Natural killer cell (primary cell): Measurements from ENCODE around the gene SNED1. TPM values are rescaled to one million over a fixed set of nuclear protein-coding genes. Genes with fewer than 3 reads are reported as not detected.

Source experiments
- ATAC-seq, 3 donors: fragments of 150-1000 bp in 2 of 3; fragments of 200-7000 bp in 1 of 3; cut with Tn5 transposase; 1 replicate in 1 of 3; 2 replicates in 2 of 3; pipeline ENCODE4 v1.10.0; 2021; ENCODE audit warnings: mild to moderate bottlenecking in 2 of 3, moderate library complexity in 2 of 3
- DNase-seq, 2 donors: peaks; one replicate each; pipeline versions ENCODE4 v3.0.0 to v3.0.0-alpha.2; 2013 to 2021; ENCODE audit warnings: mixed read lengths in 1 of 2
- H3K27ac ChIP-seq: one replicate; pipeline ENCODE4 v1.5.1; 2013; ENCODE audit warnings: mild to moderate bottlenecking, low read length
- H3K27me3 ChIP-seq: one replicate; pipeline ENCODE4 v1.6.1; 2013; ENCODE audit warnings: low read length; ENCODE audit not compliant: control insufficient read depth, insufficient read depth
- H3K36me3 ChIP-seq: one replicate; pipeline ENCODE4 v1.6.1; 2013; ENCODE audit warnings: low read length; ENCODE audit not compliant: control insufficient read depth, insufficient read depth
- H3K4me1 ChIP-seq: one replicate; pipeline ENCODE4 v1.6.1; 2013; ENCODE audit warnings: low read length; ENCODE audit not compliant: control insufficient read depth, insufficient read depth
- H3K4me3 ChIP-seq: one replicate; pipeline ENCODE4 v1.5.1; 2013; ENCODE audit warnings: low read length
- H3K9me3 ChIP-seq: one replicate; pipeline ENCODE4 v1.6.1; 2013; ENCODE audit warnings: low read length; ENCODE audit not compliant: control insufficient read depth, insufficient read depth
- H3K27ac Mint-ChIP-seq, 2 donors: one replicate each; pipeline ENCODE4 v1.8.0; 2022; ENCODE audit warnings: mild to moderate bottlenecking in 2 of 2, mixed read lengths in 2 of 2, moderate library complexity in 1 of 2
- H3K27me3 Mint-ChIP-seq, 2 donors: one replicate each; pipeline ENCODE4 v1.8.0; 2022; ENCODE audit warnings: low read depth in 2 of 2, mixed read lengths in 2 of 2
- H3K36me3 Mint-ChIP-seq: one replicate; pipeline ENCODE4 v1.8.0; 2022; ENCODE audit warnings: mixed read lengths
- H3K4me1 Mint-ChIP-seq, 2 donors: one replicate each; pipeline ENCODE4 v1.8.0; 2022; ENCODE audit warnings: mixed read lengths in 2 of 2
- H3K4me3 Mint-ChIP-seq: one replicate; pipeline ENCODE4 v1.8.0; 2022; ENCODE audit warnings: mild to moderate bottlenecking, moderate library complexity, mixed read lengths
- H3K9me3 Mint-ChIP-seq, 2 donors: one replicate each; pipeline ENCODE4 v1.8.0; 2022; ENCODE audit warnings: mixed read lengths in 2 of 2
- WGBS: methylation state at CpG from one replicate; pipeline ENCODE4 v1.1.7; 2013; ENCODE audit warnings: missing lambda C conversion rate; ENCODE audit not compliant: insufficient coverage; 5-methylcytosine and 5-hydroxymethylcytosine counted together
- intact Hi-C: fragments of 100-400 bp; cut with micrococcal nuclease; formaldehyde crosslinking; loops from one replicate; pipeline ENCODE4 v1.14.2; 2022
- total RNA-seq, 4 donors: library from RNA; stranded (reverse); fragments of 120-200 nt in 1 of 4; gene quantifications; one replicate each; pipeline versions ENCODE4 v1.2.3 to v1.2.4, GENCODE V29; 2013 to 2022
- TF ChIP-seq, protein P1 (sequence below): fragments of 200-600 bp; IDR thresholded peaks from one replicate; pipeline ENCODE4 v1.8.0; 2022; ENCODE audit warnings: antibody characterized with exemption

Gene SNED1
- total RNA-seq, 3 donors from 2014 or later (not counting 1 experiment from before 2014, with no cell fraction given), result 0.97 to 4.9 (median 2.5) TPM

DNA sequence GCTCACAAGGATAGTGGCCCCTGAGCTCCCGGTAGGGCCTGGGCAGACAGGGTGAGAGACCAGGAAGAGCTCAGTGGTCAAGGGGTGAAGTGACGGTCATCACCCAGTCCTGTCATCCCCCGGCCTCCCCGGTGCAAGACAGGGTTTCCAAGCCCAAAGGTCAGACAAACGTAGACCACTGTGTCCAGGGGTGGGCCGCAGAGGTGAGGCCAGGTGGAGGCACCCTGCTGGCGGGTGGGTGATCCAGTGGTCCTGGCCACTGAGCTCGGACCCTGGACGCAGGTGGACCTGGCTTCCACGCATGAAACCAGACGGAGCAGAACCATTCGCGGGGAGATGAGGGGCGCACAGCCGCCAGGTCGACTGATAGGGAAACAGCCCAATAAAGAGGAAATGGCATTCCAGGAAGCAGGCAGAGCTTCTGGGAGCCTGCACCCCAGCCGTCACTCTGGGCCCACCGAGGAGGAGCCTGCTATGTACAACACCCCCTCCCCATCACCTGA lies 14.4 kb upstream of the SNED1 start:
- Mint-ChIP-seq H3K4me1 (no peaks in the 10 kb centered on the region), H3K36me3 (no peaks in the 10 kb centered on the region), H3K27ac (no peak overlapping the region), H3K4me3 (no peak overlapping the region), H3K9me3 (no peaks in the 10 kb centered on the region), H3K27me3 (peaks cover 0 to 7% of the 10 kb centered on the region in 2 donors)
- Histone ChIP-seq H3K27ac (no peak overlapping the region), H3K9me3 (no peaks in the 10 kb centered on the region), H3K4me1 (no peaks in the 10 kb centered on the region), H3K4me3 (no peak overlapping the region), H3K27me3 (no peaks in the 10 kb centered on the region), H3K36me3 (no peaks in the 10 kb centered on the region)
- intact Hi-C loops, result no loop called here
- DNase-seq (no peak), ATAC-seq (peak in 1 of 3 donors; percentile 5)
- 74% methylated on average over 18 of the region's 18 CpGs for WGBS
- TF ChIP-seq, protein P1, sequence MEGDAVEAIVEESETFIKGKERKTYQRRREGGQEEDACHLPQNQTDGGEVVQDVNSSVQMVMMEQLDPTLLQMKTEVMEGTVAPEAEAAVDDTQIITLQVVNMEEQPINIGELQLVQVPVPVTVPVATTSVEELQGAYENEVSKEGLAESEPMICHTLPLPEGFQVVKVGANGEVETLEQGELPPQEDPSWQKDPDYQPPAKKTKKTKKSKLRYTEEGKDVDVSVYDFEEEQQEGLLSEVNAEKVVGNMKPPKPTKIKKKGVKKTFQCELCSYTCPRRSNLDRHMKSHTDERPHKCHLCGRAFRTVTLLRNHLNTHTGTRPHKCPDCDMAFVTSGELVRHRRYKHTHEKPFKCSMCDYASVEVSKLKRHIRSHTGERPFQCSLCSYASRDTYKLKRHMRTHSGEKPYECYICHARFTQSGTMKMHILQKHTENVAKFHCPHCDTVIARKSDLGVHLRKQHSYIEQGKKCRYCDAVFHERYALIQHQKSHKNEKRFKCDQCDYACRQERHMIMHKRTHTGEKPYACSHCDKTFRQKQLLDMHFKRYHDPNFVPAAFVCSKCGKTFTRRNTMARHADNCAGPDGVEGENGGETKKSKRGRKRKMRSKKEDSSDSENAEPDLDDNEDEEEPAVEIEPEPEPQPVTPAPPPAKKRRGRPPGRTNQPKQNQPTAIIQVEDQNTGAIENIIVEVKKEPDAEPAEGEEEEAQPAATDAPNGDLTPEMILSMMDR, result no peak

DNA sequence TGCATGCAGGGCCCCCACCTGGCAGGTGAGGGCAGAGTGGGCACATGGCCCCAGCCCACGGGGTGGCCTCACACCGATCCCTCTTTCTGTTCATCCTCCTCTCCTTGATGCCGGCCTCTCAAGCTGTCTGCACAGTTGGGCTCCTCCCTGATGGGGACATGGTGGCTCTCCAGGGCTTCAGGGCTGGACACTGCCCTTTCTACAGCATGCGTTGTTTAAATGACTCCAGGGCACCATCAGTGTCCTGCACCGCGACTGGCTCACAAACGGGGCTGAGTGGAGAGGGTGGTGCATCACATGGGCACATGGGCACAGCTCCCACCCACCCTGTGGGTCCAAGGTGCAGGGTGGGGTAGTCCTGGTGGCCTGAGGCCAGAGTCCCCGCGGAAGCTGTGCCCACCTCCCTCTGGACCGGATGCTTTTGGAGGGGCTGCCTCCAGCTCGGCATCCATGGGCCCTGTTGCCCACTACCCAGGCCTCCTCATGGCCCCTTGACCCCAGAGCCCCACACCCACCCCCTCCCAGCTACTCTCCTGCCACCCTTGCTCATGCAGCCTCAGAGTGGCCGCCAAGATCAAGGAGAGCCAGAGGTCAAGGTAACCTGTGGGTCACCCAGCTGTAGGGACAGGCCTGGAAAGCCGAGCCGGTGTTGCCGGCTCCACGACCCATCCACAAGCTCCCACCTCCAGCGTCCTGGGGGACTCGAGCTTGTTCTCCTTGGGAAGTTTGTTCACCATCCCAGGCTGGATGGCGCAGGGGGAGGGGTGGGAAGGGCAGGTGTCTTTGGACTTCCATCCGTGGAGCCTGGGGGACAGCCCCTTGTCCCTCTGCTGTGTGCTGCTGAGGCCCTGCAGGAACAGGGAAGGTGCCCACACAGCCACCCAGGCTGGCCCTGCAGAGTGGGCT lies 12.3 kb upstream of the SNED1 start:
- no peaks in the 10 kb centered on the region for H3K9me3 Mint-ChIP-seq
- no peaks in the 10 kb centered on the region for H3K9me3 ChIP-seq
- H3K4me1 ChIP-seq, result no peaks in the 10 kb centered on the region
- no peak overlapping the region for H3K4me3 Mint-ChIP-seq
- H3K4me3 ChIP-seq, result no peak overlapping the region
- H3K27me3 Mint-ChIP-seq, result peaks cover 0 to 7% of the 10 kb centered on the region in 2 donors
- DNase-seq, result no peak
- no peaks in the 10 kb centered on the region for H3K27me3 ChIP-seq
- TF ChIP-seq, protein P1, result no peak
- WGBS, result 94% methylated on average over 20 of the region's 20 CpGs
- no peaks in the 10 kb centered on the region for H3K36me3 Mint-ChIP-seq
- H3K27ac Mint-ChIP-seq, result no peak overlapping the region
- H3K36me3 ChIP-seq, result no peaks in the 10 kb centered on the region
- no peak overlapping the region for H3K27ac ChIP-seq
- H3K4me1 Mint-ChIP-seq, result no peaks in the 10 kb centered on the region
- intact Hi-C loops, result no loop called here
- ATAC-seq, result no peak

DNA sequence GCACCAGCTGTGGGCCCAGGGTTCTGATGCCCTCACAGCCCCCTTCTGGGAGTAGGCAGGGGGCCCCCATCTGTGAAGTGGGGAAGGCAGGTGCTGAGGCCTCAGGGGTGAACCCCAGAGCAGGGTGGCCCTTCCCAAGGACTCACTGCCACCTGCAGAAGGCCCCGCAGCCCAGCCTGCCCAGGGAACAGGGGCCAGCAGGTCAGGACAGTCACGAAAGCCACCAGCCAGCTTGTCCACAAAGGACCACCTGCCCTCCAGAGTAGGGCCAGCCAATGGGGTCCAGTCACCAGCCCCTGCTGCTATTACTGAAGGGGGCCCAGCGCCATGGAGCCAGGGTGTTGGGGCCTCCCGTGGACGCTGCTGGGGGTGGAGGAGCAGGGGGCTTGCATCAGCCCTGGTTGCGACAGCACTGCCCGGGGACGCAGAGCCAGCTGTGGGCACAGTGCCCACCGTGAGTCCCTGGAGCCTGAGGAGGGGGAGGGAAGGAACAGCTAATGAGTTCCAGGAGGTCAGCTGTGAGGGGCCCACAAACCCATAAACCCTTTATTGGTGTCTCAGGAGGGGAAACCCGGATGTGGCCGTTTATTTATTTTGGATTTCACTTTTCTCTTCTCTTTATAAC lies 11.5 kb upstream of the SNED1 start:
- intact Hi-C loops, result no loop called here
- H3K36me3 Mint-ChIP-seq, result no peaks in the 10 kb centered on the region
- DNase-seq, result no peak

More for the DNA sequence above, 11.5 kb upstream of the SNED1 start:
- Histone ChIP-seq H3K9me3 (no peaks in the 10 kb centered on the region), H3K36me3 (no peaks in the 10 kb centered on the region), H3K27me3 (no peaks in the 10 kb centered on the region), H3K27ac (no peak overlapping the region), H3K4me3 (no peak overlapping the region), H3K4me1 (no peaks in the 10 kb centered on the region)
- H3K9me3 Mint-ChIP-seq, result no peaks in the 10 kb centered on the region
- no peak overlapping the region for H3K4me3 Mint-ChIP-seq
- no peaks in the 10 kb centered on the region for H3K4me1 Mint-ChIP-seq
- ATAC-seq, result no peak
- 67% methylated on average over 9 of the region's 11 CpGs for WGBS
- peaks cover 0 to 7% of the 10 kb centered on the region in 2 donors for H3K27me3 Mint-ChIP-seq
- H3K27ac Mint-ChIP-seq, result no peak overlapping the region
- TF ChIP-seq, protein P1, result no peak
